Placental pericyte (primary cell): ENCODE results near the gene CXCL6. TPM values are rescaled to one million over a fixed set of nuclear protein-coding genes. Genes with fewer than 3 reads are reported as not detected.

ENCODE experiments used
- total RNA-seq: library from RNA; depleted of rRNA; stranded (reverse); fragments of >200 nt; gene quantifications from 2 replicates; pipeline ENCODE4 v1.2.3, GENCODE V29; 2012

The CXCL6 gene
- total RNA-seq: 10.6 and 46.2 TPM in 2 replicates

GRCh38 chr4:73836373-73837279, at the start of gene CXCL6:
CXCL6 (plus strand) TSS chr4:73836678; CDS start chr4:73836751, 73 bp downstream.

GRCh38 chr4:73853246-73853704, 16.8 kb downstream of the CXCL6 start, which contains the start of gene PF4V1:
PF4V1 (plus strand) TSS chr4:73853296; CDS start chr4:73853363, 67 bp downstream.

GRCh38 chr4:73869130-73870055, 32.9 kb downstream of the CXCL6 start, which contains the start of gene CXCL1:
CXCL1 (plus strand) TSS chr4:73869393; CDS start chr4:73869471, 78 bp downstream.

Other genes with a start within 250 kb of the CXCL6 start
- gene RASSF6, start 216.2 kb upstream of the CXCL6 start, total RNA-seq: 0.14 TPM in 1 of 2 replicates, not detected in the other
- 429 and 639 TPM in 2 replicates for gene CXCL8, start 96.1 kb upstream of the CXCL6 start, total RNA-seq
- 0.57 TPM in 1 of 2 replicates, not detected in the other for gene PF4V1, start 16.6 kb downstream of the CXCL6 start, total RNA-seq
- 128 and 355 TPM in 2 replicates for gene CXCL1, start 32.7 kb downstream of the CXCL6 start, total RNA-seq
- gene PF4, start 145.3 kb downstream of the CXCL6 start, total RNA-seq: 0.66 TPM in 1 of 2 replicates, not detected in the other
- gene PPBP, start 151.5 kb downstream of the CXCL6 start, total RNA-seq: not detected in 2 replicates
- gene CXCL5, start 162.0 kb downstream of the CXCL6 start, total RNA-seq: 8.2 and 19.5 TPM in 2 replicates
- gene CXCL3, start 202.0 kb downstream of the CXCL6 start, total RNA-seq: 4.9 and 19.7 TPM in 2 replicates